ENCODE measurements around the gene TMEM11.

TMEM11 gene

GRCh38 chr17:21174713-21175112 lies 39.2 kb downstream of the TMEM11 start:
- Histone ChIP-seq H3F3A (ENCODE audit: control insufficient read depth, insufficient read depth) (no peaks in the 10 kb centered on the region), H3K4me3 (ENCODE audit: low read length) (no peak overlapping the region), H3K27me3 (ENCODE audit: control insufficient read depth, low read length) (no peaks in the 10 kb centered on the region), H3K9me3 (ENCODE audit: control insufficient read depth, insufficient read depth, low read length) (no peaks in the 10 kb centered on the region), H3K9me2 (replicated peaks; ENCODE audit: control insufficient read depth, low read length) (no peaks in the 10 kb centered on the region), H3K27ac (ENCODE audit: low read depth, low read length) (no peak overlapping the region), H3K4me1 (ENCODE audit: control insufficient read depth, low read length) (no peaks in the 10 kb centered on the region), H4K20me1 (ENCODE audit: control insufficient read depth, insufficient read depth, low read depth, low read length) (no peaks in the 10 kb centered on the region), H3K79me2 (ENCODE audit: control insufficient read depth, low read length) (no peaks in the 10 kb centered on the region), H3K36me3 (ENCODE audit: control insufficient read depth, low read length) (no peaks in the 10 kb centered on the region), H3K4me2 (ENCODE audit: low read length) (no peak overlapping the region)
- TF ChIP-seq CTCF (IDR thresholded peaks at IDR 0.05; ENCODE audit: low read depth, low read length, poor library complexity, severe bottlenecking) (no peak), EZH2phosphoT487 (IDR thresholded peaks at IDR 0.05; ENCODE audit: borderline replicate concordance, low read length) (no peak)

- Histone ChIP-seq H3K4me3 (ENCODE audit: low read length) (no peak overlapping the region), H3F3A (ENCODE audit: control insufficient read depth, insufficient read depth) (no peaks in the 10 kb centered on the region), H4K20me1 (ENCODE audit: control insufficient read depth, insufficient read depth, low read depth, low read length) (no peaks in the 10 kb centered on the region), H3K79me2 (ENCODE audit: control insufficient read depth, low read length) (no peaks in the 10 kb centered on the region), H3K4me2 (ENCODE audit: low read length) (no peak overlapping the region), H3K9me3 (ENCODE audit: control insufficient read depth, insufficient read depth, low read length) (no peaks in the 10 kb centered on the region), H3K27me3 (ENCODE audit: control insufficient read depth, low read length) (no peaks in the 10 kb centered on the region), H3K9me2 (replicated peaks; ENCODE audit: control insufficient read depth, low read length) (no peaks in the 10 kb centered on the region), H3K4me1 (ENCODE audit: control insufficient read depth, low read length) (no peaks in the 10 kb centered on the region), H3K27ac (ENCODE audit: low read depth, low read length) (no peak overlapping the region), H3K36me3 (ENCODE audit: control insufficient read depth, low read length) (no peaks in the 10 kb centered on the region)
- TF ChIP-seq CTCF (IDR thresholded peaks at IDR 0.05; ENCODE audit: low read depth, low read length, poor library complexity, severe bottlenecking) (no peak), EZH2phosphoT487 (IDR thresholded peaks at IDR 0.05; ENCODE audit: borderline replicate concordance, low read length) (no peak)
Measured at GRCh38 chr17:21174186-21174585, 39.8 kb downstream of the TMEM11 start.

GRCh38 chr17:21173543-21173942 lies 40.4 kb downstream of the TMEM11 start:
- Histone ChIP-seq H3F3A (ENCODE audit: control insufficient read depth, insufficient read depth) (no peaks in the 10 kb centered on the region), H3K9me2 (replicated peaks; ENCODE audit: control insufficient read depth, low read length) (no peaks in the 10 kb centered on the region), H3K4me1 (ENCODE audit: control insufficient read depth, low read length) (no peaks in the 10 kb centered on the region), H3K27ac (ENCODE audit: low read depth, low read length) (no peak overlapping the region), H3K4me2 (ENCODE audit: low read length) (no peak overlapping the region), H3K9me3 (ENCODE audit: control insufficient read depth, insufficient read depth, low read length) (no peaks in the 10 kb centered on the region), H3K36me3 (ENCODE audit: control insufficient read depth, low read length) (no peaks in the 10 kb centered on the region), H3K27me3 (ENCODE audit: control insufficient read depth, low read length) (no peaks in the 10 kb centered on the region), H3K4me3 (ENCODE audit: low read length) (no peak overlapping the region), H4K20me1 (ENCODE audit: control insufficient read depth, insufficient read depth, low read depth, low read length) (no peaks in the 10 kb centered on the region), H3K79me2 (ENCODE audit: control insufficient read depth, low read length) (no peaks in the 10 kb centered on the region)
- TF ChIP-seq EZH2phosphoT487 (IDR thresholded peaks at IDR 0.05; ENCODE audit: borderline replicate concordance, low read length), result no peak
- no peak for TF ChIP-seq CTCF (IDR thresholded peaks at IDR 0.05; ENCODE audit: low read depth, low read length, poor library complexity, severe bottlenecking)

- no peak overlapping the region for H3K27ac ChIP-seq (ENCODE audit: low read depth, low read length)
- no peaks in the 10 kb centered on the region for H3K27me3 ChIP-seq (ENCODE audit: control insufficient read depth, low read length)
- no peaks in the 10 kb centered on the region for H3K9me3 ChIP-seq (ENCODE audit: control insufficient read depth, insufficient read depth, low read length)
- H4K20me1 ChIP-seq (ENCODE audit: control insufficient read depth, insufficient read depth, low read depth, low read length), result no peaks in the 10 kb centered on the region
- H3K79me2 ChIP-seq (ENCODE audit: control insufficient read depth, low read length), result no peaks in the 10 kb centered on the region
- no peaks in the 10 kb centered on the region for H3K4me1 ChIP-seq (ENCODE audit: control insufficient read depth, low read length)
- no peaks in the 10 kb centered on the region for H3K36me3 ChIP-seq (ENCODE audit: control insufficient read depth, low read length)
- TF ChIP-seq EZH2phosphoT487 (IDR thresholded peaks at IDR 0.05; ENCODE audit: borderline replicate concordance, low read length) (no peak), CTCF (IDR thresholded peaks at IDR 0.05; ENCODE audit: low read depth, low read length, poor library complexity, severe bottlenecking) (no peak)
- no peaks in the 10 kb centered on the region for H3F3A ChIP-seq (ENCODE audit: control insufficient read depth, insufficient read depth)
- no peak overlapping the region for H3K4me2 ChIP-seq (ENCODE audit: low read length)
- no peak overlapping the region for H3K4me3 ChIP-seq (ENCODE audit: low read length)
- H3K9me2 ChIP-seq (replicated peaks; ENCODE audit: control insufficient read depth, low read length), result no peaks in the 10 kb centered on the region
Measured at GRCh38 chr17:21172846-21173245, 41.1 kb downstream of the TMEM11 start.
